SK-N-MC (cell line): Measurements from ENCODE around the gene OCA2.

Experiments
- EZH2 ChIP-seq: fragments of 200-600 bp; sonication (generic); IDR thresholded peaks from one replicate; pipeline ENCODE4 v1.6.1; 2017; ENCODE audit warnings: antibody characterized with exemption
- FOXP2 ChIP-seq: optimal IDR thresholded peaks from 2 replicates; pipeline ENCODE3; 2011; ENCODE audit warnings: mild to moderate bottlenecking, moderate library complexity; ENCODE audit not compliant: insufficient read depth; ENCODE audit errors: extremely low read length, control extremely low read depth
- POLR2AphosphoS5 ChIP-seq: IDR thresholded peaks from 2 replicates; pipeline ENCODE4 v1.6.1; 2012; ENCODE audit warnings: mild to moderate bottlenecking, low read depth, low read length, borderline replicate concordance

- TF ChIP-seq POLR2AphosphoS5 (no peak), EZH2 (no peak), FOXP2 (no peak)
These were observed 75.7 kb downstream of the OCA2 start for GRCh38 chr15:28023422-28023821.
